Stimulated activated naive CD8-positive, alpha-beta T cell treated with anti-CD3 and anti-CD28 coated beads, Interleukin-15, amount 100 ng/mL, for 72 hours (primary cell): Measurements from ENCODE around the gene KCNH3.
"Not testable (repeated sequence)": the region's sequence is repeated elsewhere in the genome, so short reads cannot be mapped to it uniquely, and the experiment has no call there.

Experiments
- ATAC-seq: fragments of 150-1000 bp; cut with Tn5 transposase; 2 replicates; pipeline ENCODE4 v1.10.0; 2021; ENCODE audit warnings: mild to moderate bottlenecking, moderate library complexity
- DNase-seq, 2 donors: peaks; one replicate each; pipeline ENCODE4 v3.0.0; 2021 to 2022
- H3K27ac Mint-ChIP-seq, 2 donors: one replicate each; pipeline ENCODE4 v1.8.0; 2022; ENCODE audit warnings: mild to moderate bottlenecking in 2 of 2, mixed read lengths in 2 of 2, moderate library complexity in 2 of 2
- H3K27me3 Mint-ChIP-seq: one replicate; pipeline ENCODE4 v1.8.0; 2022; ENCODE audit warnings: mixed read lengths
- H3K4me1 Mint-ChIP-seq: one replicate; pipeline ENCODE4 v1.8.0; 2022; ENCODE audit warnings: mild to moderate bottlenecking, mixed read lengths
- H3K4me3 Mint-ChIP-seq, 2 donors: one replicate each; pipeline ENCODE4 v1.8.0; 2022; ENCODE audit warnings: mild to moderate bottlenecking in 2 of 2, mixed read lengths in 2 of 2, moderate library complexity in 1 of 2
- H3K9me3 Mint-ChIP-seq, 2 donors: one replicate each; pipeline ENCODE4 v1.8.0; 2022; ENCODE audit warnings: mixed read lengths in 2 of 2

KCNH3 gene, protein sequence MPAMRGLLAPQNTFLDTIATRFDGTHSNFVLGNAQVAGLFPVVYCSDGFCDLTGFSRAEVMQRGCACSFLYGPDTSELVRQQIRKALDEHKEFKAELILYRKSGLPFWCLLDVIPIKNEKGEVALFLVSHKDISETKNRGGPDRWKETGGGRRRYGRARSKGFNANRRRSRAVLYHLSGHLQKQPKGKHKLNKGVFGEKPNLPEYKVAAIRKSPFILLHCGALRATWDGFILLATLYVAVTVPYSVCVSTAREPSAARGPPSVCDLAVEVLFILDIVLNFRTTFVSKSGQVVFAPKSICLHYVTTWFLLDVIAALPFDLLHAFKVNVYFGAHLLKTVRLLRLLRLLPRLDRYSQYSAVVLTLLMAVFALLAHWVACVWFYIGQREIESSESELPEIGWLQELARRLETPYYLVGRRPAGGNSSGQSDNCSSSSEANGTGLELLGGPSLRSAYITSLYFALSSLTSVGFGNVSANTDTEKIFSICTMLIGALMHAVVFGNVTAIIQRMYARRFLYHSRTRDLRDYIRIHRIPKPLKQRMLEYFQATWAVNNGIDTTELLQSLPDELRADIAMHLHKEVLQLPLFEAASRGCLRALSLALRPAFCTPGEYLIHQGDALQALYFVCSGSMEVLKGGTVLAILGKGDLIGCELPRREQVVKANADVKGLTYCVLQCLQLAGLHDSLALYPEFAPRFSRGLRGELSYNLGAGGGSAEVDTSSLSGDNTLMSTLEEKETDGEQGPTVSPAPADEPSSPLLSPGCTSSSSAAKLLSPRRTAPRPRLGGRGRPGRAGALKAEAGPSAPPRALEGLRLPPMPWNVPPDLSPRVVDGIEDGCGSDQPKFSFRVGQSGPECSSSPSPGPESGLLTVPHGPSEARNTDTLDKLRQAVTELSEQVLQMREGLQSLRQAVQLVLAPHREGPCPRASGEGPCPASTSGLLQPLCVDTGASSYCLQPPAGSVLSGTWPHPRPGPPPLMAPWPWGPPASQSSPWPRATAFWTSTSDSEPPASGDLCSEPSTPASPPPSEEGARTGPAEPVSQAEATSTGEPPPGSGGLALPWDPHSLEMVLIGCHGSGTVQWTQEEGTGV

DNA sequence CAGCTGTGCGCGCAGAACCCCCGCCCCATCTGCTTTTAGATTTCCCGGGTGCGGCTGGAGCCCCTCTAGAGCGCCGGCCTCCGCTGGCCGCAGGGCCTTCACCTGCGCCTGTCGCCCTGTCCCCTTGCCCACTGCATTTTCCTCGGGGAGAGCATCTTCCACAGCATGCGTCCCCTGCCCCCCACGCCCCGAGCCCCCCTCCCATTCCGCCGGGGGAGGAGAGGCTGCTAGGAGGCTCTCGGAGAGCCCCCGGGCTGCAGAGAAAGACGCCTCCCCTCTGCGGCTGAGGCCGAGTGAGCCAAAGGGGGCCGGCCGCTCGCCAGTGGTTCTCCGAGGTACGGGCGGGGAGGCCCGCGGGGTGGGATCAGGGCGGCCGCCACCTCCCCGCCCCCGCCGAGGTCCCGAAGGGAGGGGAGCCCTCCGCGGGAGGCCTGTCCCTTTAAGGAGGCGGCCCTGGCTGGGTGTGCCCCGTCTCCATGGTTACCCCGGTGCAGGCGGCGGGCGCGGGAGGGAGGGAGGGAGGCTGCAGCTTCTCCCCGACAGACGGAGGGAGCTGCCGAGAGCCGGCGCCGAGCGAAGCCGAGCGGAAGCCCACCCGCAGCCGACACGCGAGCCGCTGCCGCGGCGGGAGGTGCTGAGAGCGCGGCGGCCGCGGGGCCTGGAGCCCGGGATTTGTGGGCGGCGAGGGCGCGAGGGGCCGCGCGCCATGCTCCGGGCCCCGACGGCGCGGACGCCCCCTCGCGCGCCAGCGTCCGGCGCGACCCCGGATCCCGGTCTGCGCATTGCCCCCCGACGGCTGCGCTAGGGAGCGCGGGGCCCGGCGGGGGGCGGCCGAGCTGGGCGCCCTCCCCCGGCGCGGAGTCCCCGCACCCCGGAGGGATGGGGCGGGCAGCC lies at the start of gene KCNH3:
Gene KCNH3, plus strand, starts transcription at position 521 of the 894 bp plus-strand sequence. CDS start 387 bp downstream, outside the sequence.
- no peaks in the 10 kb centered on the region for H3K9me3 Mint-ChIP-seq
- no peak within 1 kb of the TSS for H3K27ac Mint-ChIP-seq

DNA sequence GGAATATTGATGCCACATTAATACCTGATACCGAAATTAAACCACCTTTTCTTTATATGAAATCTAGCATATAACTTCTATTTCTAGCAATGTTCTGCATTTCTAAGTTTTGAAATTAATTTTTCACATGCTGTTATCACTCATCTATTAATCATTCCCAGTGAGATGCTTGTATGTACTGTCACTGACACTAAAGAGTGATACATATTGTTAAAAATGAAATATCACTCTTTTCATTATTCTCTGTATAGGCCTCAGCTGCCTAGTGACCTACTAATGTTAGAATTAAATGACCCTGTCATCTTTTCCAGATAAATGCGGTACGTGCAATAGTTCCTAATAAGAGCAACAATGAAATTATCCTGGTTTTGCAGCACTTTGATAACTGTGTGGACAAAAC lies 49.7 kb upstream of the KCNH3 start:
- H3K4me1 Mint-ChIP-seq, result no peaks in the 10 kb centered on the region
- H3K4me3 Mint-ChIP-seq, result no peak overlapping the region
- no peaks in the 10 kb centered on the region for H3K9me3 Mint-ChIP-seq
- no peak for DNase-seq
- no peak for ATAC-seq
- no peak overlapping the region for H3K27ac Mint-ChIP-seq
- no peaks in the 10 kb centered on the region for H3K27me3 Mint-ChIP-seq

More for the DNA sequence above, at the start of gene KCNH3:
- H3K27me3 Mint-ChIP-seq, result peaks cover 56% of the 10 kb centered on the region
- ATAC-seq (peak; percentile 90), DNase-seq (peak; percentile 77)
- H3K4me1 Mint-ChIP-seq, result peaks cover 49% of the 10 kb centered on the region
- H3K4me3 Mint-ChIP-seq, result peak within 1 kb of the TSS; percentile 78 to 81

DNA sequence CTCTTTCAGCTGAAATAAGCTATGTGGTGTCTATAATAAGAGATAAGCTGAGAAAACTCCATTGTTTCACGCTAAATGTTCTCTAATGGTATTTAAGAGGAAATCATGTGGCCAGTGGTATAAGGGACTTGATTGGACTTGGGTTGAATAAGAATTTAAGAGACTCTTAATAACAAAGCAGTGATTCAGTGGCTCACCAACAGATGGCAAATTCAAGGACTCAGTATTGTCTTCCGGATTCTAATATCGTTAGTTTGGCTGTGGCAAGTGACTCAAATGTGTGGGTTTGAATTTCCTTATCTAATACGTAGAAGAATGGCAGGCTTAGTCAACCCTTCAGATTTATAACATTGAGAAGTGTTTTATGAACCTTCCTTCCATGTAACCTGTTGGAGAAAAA lies 49.1 kb upstream of the KCNH3 start:
- Mint-ChIP-seq H3K9me3 (no peaks in the 10 kb centered on the region), H3K4me1 (no peaks in the 10 kb centered on the region), H3K27me3 (no peaks in the 10 kb centered on the region), H3K27ac (no peak overlapping the region), H3K4me3 (no peak overlapping the region)
- DNase-seq, result no peak
- no peak for ATAC-seq

DNA sequence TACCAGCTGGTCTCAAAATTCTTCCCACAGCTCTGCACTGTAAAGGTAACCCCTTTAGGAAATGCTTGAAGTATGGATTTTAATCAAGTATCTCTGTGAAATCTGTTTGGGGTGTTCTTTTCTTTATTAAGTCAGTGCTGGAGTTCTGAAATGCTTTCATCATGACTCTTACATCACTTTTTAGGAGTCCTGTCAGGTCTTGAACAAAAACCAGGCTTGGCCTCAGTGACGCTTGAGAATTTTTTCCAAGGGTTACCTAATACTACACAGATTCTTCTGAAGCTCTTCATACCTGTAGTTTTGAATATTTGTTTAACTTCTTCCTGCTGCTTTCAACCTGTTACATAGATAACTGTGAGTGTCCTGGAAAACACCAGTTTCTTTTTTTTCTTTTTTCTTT lies 47.0 kb upstream of the KCNH3 start:
- Mint-ChIP-seq H3K27me3 (no peaks in the 10 kb centered on the region), H3K27ac (no peak overlapping the region), H3K4me1 (no peaks in the 10 kb centered on the region)

DNA sequence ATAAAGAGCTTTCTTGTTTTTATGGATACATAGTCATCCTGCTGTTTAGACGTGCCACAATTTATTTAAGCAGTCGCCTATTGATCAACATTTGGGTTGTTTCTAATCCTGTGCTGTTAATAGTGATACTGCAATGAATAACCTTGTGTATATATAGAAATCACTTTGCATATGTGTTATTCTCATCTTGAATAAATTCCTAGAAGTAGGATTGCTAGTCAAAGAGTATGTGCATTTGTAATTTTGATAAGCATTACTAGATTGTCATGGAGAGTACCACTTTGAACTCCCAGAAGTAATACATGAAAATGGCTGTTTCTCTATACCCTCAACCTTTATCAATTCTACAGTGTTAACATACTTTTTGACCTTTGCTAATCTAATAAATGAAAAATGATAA lies 44.9 kb upstream of the KCNH3 start:
- Mint-ChIP-seq H3K9me3 (no peaks in the 10 kb centered on the region), H3K27me3 (no peaks in the 10 kb centered on the region), H3K27ac (no peak overlapping the region), H3K4me1 (no peaks in the 10 kb centered on the region), H3K4me3 (no peak overlapping the region)
- DNase-seq (no peak), ATAC-seq (no peak)

More for the DNA sequence above, 47.0 kb upstream of the KCNH3 start:
- Mint-ChIP-seq H3K4me3 (no peak overlapping the region), H3K9me3 (no peaks in the 10 kb centered on the region)
- DNase-seq, result no peak
- no peak for ATAC-seq

DNA sequence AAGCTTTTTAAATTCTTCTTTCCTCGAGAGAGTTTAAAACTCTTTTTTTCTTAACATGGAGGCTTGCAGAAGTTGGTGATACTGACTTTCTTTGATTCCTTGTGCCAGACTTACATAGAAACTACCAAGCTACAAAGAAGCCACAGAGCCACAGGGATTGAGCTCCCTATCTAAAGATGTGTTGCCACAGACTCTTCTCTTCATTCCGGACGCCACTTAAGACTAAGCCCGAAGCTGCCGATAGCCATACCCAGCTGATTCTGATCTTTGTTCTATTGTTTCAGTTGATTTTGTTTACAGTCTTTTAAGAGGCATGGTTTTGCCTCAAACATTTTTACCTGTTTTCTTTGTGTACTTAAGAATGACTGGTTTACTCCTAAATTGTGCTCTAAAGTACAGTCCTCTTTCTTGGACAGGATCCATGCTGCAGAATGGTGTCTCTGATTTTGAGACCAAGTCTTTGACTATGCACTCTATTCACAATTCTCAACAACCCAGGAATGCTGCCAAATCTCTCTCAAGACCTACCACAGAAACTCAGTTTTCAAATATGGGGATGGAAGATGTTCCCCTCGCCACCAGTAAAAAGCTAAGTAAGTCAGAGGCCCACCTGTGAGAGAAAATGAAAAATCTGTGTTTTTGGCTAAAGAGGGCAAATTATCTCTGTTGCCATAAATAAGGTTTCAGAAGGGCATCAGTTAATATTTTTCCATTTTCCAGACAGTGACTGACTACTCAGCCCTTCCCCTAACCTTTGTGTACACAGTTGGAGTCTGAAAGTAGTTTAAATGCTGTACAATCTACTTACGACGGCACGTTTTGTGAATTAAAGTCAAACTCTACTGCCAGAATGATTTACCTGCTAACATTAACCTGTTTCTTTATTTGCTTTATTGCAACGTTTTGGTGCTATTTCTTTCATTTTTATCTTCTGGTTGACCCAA lies 42.1 kb upstream of the KCNH3 start:
- DNase-seq, result no peak
- no peaks in the 10 kb centered on the region for H3K9me3 Mint-ChIP-seq
- H3K4me1 Mint-ChIP-seq, result peaks cover 7% of the 10 kb centered on the region
- H3K27ac Mint-ChIP-seq, result no peak overlapping the region
- no peaks in the 10 kb centered on the region for H3K27me3 Mint-ChIP-seq
- H3K4me3 Mint-ChIP-seq, result no peak overlapping the region
- no peak for ATAC-seq

DNA sequence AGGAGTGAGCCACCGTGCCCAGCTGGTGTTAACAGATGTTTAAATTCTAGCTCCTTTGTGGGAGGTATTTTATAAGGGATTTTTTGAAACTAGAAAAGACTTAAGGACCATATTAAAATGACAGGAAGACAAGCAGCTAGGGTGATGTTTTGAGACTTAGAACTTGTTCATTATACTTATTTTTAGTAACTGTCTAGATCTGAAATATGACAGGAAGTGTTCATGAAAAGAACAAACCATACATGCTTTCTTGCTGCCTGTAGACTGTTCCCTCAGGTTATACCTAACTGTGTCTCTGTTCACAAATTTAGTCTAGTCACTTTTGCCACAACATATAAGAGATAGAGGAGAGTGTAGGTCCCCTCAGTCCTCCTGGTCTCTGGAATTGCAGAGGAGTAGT lies 36.9 kb upstream of the KCNH3 start:
- Mint-ChIP-seq H3K4me3 (no peak overlapping the region), H3K27ac (peak overlapping the region in 1 of 2 donors; percentile 63), H3K9me3 (no peaks in the 10 kb centered on the region)

DNA sequence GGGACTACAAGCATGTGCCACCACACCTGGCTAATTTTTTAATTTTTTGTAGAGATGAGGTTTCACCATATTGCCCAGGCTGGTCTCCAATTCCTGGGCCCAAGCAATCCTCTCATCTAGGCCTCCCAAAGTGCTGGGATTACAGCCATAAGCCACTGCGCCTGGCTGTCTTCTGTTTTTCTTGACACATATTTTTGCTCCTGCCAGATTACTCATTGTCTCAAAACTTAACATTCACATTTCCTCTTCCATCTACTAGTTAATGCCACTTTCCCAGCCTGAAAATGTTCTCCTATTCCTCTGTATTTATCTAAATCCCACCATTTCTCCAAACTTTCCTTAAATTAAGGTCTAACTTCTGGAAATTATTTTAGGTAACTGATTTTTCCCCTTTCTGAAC lies 36.2 kb upstream of the KCNH3 start:
- peak overlapping the region in 1 of 2 donors; percentile 49 for H3K27ac Mint-ChIP-seq
- ATAC-seq (no peak), DNase-seq (no peak)
- peaks cover 18% of the 10 kb centered on the region for H3K4me1 Mint-ChIP-seq
- H3K4me3 Mint-ChIP-seq, result no peak overlapping the region
- H3K27me3 Mint-ChIP-seq, result no peaks in the 10 kb centered on the region
- no peaks in the 10 kb centered on the region for H3K9me3 Mint-ChIP-seq

More for the DNA sequence above, 36.9 kb upstream of the KCNH3 start:
- peaks cover 18% of the 10 kb centered on the region for H3K4me1 Mint-ChIP-seq
- DNase-seq, result no peak
- ATAC-seq, result no peak
- no peaks in the 10 kb centered on the region for H3K27me3 Mint-ChIP-seq

DNA sequence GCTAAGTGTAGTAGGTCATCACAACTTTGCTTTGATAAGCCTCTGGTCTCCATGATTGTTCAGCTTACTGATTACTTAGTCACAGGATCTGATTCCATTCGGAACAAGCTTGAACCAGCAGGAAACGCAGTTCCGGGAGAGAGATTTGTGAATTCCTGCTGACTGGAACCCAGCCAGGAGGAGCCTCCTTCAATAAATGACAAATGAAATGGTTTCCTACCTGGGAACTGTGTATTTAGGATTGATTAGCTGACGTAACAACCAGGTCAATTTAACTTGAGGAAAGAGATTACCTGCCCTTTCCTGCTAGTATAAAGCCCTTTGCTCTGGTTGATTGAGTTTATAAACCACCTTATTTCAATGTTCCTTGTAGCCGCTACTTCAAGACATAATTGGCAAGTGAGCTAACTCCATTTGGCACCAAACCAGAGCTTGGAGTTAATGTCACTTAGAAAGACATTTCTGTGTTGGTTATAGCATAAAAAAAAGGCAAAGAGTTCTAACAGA lies 35.1 kb upstream of the KCNH3 start:
- Mint-ChIP-seq H3K4me1 (peaks cover 18% of the 10 kb centered on the region), H3K4me3 (no peak overlapping the region), H3K27me3 (no peaks in the 10 kb centered on the region), H3K9me3 (no peaks in the 10 kb centered on the region), H3K27ac (no peak overlapping the region)
- ATAC-seq (no peak), DNase-seq (no peak)

DNA sequence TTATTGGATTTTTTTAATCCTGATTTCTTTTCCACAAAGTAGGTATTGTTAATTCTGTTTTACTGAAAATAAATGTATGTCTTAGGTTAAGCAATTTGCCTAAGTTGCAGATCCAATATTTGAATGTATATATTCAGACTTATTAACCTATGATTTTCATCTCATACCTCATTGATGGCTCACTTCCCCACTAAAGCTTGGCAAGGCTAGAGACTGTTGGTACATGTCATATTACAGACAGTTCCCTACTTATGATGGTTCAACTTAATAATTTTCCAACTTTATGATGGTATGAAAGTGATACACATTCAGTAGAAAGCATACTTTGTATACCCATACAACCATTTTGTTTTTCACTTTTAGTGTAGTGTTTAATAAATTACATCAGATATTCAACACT lies 33.2 kb upstream of the KCNH3 start:
- no peak overlapping the region for H3K4me3 Mint-ChIP-seq
- no peaks in the 10 kb centered on the region for H3K9me3 Mint-ChIP-seq
- H3K27ac Mint-ChIP-seq, result no peak overlapping the region
- H3K27me3 Mint-ChIP-seq, result no peaks in the 10 kb centered on the region
- DNase-seq (no peak), ATAC-seq (no peak)
- peaks cover 18% of the 10 kb centered on the region for H3K4me1 Mint-ChIP-seq

DNA sequence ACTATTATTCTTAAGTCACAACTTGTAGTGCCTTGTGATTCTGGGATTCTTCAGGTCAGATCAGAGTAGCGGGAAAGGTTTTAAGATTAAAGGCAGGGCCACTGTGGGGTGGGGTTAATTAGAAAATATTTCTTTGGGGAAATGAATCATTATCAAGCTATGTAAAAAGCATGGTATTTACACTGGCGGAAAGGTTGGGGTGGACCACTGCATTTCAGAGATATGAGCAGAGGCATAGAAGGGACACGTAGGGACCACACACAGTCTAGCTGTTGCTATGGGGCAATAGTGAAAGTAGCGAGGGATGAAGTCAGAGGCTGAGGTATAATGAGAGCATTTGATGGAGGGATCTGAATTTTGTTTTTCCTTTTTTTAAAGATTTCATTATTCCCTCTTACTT lies 31.7 kb upstream of the KCNH3 start:
- peaks cover 7% of the 10 kb centered on the region for H3K4me1 Mint-ChIP-seq
- no peaks in the 10 kb centered on the region for H3K27me3 Mint-ChIP-seq
- ATAC-seq (no peak), DNase-seq (no peak)
- no peak overlapping the region for H3K4me3 Mint-ChIP-seq
- no peaks in the 10 kb centered on the region for H3K9me3 Mint-ChIP-seq
- H3K27ac Mint-ChIP-seq, result no peak overlapping the region

DNA sequence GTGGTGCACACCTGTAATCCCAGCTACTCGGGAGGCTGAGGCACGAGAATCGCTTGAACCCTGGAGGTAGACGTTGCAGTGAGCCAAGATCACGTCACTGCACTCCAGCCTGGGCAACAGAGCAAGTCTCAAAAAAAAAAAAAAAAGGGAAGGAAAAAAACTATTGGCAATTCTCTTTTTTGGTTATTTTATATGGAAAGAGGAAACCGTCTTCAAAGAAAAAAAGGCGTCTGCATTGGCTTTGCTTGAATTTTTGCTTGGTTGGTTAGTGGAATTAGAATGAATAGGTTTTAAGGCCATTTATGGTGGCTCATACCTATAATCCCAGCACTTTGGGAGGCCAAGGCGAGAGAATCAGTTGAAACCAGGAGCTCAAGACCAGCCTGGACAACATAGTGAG lies 29.1 kb upstream of the KCNH3 start:
- not testable (repeated sequence) for DNase-seq, H3K4me3 Mint-ChIP-seq, ATAC-seq, H3K27ac Mint-ChIP-seq, H3K4me1 Mint-ChIP-seq, H3K9me3 Mint-ChIP-seq, H3K27me3 Mint-ChIP-seq

DNA sequence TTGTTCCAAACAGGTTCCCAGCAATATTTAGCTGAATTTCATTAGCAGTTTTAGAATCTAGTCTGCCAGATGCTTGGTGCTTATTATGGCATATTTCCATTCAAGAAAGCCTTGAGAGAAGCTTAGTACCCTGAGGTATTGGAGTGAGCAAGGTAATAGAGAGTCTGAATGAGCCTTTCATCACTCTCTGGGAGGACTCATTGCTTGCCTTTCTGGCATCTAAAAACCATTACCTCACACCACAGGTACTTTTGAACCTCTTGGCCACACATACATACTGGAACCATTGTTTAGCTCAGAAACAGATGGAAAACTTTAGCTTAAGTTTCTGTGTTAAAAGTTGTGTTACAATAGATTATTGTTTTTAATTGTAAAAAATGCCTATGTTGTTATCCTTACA lies 27.4 kb upstream of the KCNH3 start:
- Mint-ChIP-seq H3K27me3 (no peaks in the 10 kb centered on the region), H3K4me1 (no peaks in the 10 kb centered on the region), H3K9me3 (no peaks in the 10 kb centered on the region), H3K27ac (no peak overlapping the region), H3K4me3 (no peak overlapping the region)
- ATAC-seq (peak; percentile 39), DNase-seq (no peak)

DNA sequence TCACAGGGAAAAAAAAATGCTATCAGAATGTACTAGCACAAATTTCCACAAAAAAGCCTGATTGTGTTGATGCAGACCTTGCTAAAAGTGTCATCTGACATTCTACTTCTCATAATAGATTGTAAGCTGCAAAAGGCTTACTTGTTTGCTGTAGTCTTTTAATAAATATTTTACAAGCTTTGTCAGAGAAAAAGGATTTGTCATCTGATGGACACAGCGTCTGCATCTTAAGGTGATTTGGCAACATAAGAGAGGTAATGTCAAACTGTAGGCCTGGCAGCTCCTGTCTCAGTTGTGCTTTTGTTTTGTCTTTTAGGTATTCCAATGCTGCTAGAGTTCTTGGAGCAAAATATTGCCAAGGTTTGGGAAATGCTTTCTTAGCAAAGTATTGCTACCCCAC lies 26.3 kb upstream of the KCNH3 start:
- no peak for ATAC-seq
- no peaks in the 10 kb centered on the region for H3K4me1 Mint-ChIP-seq
- H3K9me3 Mint-ChIP-seq, result no peaks in the 10 kb centered on the region
- DNase-seq, result no peak
- no peak overlapping the region for H3K27ac Mint-ChIP-seq
- no peaks in the 10 kb centered on the region for H3K27me3 Mint-ChIP-seq
- H3K4me3 Mint-ChIP-seq, result no peak overlapping the region
